Measurements from ENCODE around the gene FAM162B. TPM values are rescaled to one million over a fixed set of nuclear protein-coding genes. Genes with fewer than 3 reads are reported as not detected.
A peak's percentile ranks its signal among the peaks of the same experiment; 100 is the strongest.

Gene FAM162B
- total and polyA plus RNA-seq, 9 donors = 4.6 to 12.3 (median 6.9) TPM

DNA sequence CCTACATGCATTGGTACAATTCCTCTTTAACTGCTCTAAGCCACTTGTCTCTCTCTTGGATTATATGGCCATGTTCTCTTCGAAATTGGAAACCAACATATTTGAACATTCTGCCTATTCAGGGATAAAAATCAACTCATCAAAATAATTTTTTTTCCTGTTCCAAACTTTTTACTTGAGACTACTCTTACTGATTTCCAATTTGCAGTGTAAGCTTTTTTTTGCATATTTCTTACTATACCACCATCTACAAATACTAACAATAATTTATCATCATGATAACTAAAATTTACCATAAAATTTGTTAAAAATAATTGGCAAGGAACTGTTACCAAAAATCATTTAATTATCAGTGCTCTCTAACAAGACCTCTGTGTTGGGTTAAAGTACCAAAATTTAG is 6.9 kb upstream of the FAM162B start:
- no peak overlapping the region for H3K4me3 ChIP-seq (ENCODE audit: low read length)
- DNase-seq = no peak
- H3K9me3 ChIP-seq (replicated peaks; ENCODE audit: control insufficient read depth, low read depth, low read length) = no peaks in the 10 kb centered on the region
- no peaks in the 10 kb centered on the region for H3K4me1 ChIP-seq (ENCODE audit: control insufficient read depth, insufficient read depth, low read length)
- H3K27me3 ChIP-seq (ENCODE audit: control insufficient read depth, insufficient read depth, low read length) = no peaks in the 10 kb centered on the region
- H3K27ac ChIP-seq (ENCODE audit: low read length) = no peak overlapping the region
- 44% methylated on average over 1 of the region's 1 CpG for WGBS (ENCODE audit: insufficient coverage)
- no peaks in the 10 kb centered on the region for H3K36me3 ChIP-seq (ENCODE audit: control insufficient read depth, insufficient read depth, low read length)

DNA sequence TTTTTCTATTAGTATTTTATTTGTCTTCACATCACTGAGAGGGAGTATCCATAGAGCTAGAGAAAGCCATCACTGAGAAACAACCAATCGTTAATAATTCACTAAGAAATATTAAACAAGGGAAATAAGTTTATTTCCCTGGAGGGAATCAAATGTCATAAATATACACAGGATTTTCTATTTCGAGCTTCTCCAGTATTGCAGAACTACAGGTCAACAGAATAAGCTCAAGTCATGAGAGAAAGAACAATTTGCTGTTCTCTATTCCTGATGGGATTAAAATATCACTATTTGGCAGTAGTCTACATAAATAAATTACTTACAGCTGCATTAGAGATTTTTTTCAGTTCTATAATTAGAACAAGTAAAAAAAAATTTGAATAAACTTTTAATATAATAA is 2.2 kb upstream of the FAM162B start:
- Histone ChIP-seq H3K27me3 (ENCODE audit: control insufficient read depth, insufficient read depth, low read length) (peaks cover 27% of the 10 kb centered on the region), H3K4me3 (ENCODE audit: low read length) (no peak overlapping the region), H3K9me3 (replicated peaks; ENCODE audit: control insufficient read depth, low read depth, low read length) (no peaks in the 10 kb centered on the region), H3K4me1 (ENCODE audit: control insufficient read depth, insufficient read depth, low read length) (peaks cover 3% of the 10 kb centered on the region), H3K36me3 (ENCODE audit: control insufficient read depth, insufficient read depth, low read length) (no peaks in the 10 kb centered on the region), H3K27ac (ENCODE audit: low read length) (peak overlapping the region; percentile 4)
- DNase-seq = peak; percentile 88
- WGBS (ENCODE audit: insufficient coverage) = no CpG with 5 or more reads among the region's 2 CpGs

DNA sequence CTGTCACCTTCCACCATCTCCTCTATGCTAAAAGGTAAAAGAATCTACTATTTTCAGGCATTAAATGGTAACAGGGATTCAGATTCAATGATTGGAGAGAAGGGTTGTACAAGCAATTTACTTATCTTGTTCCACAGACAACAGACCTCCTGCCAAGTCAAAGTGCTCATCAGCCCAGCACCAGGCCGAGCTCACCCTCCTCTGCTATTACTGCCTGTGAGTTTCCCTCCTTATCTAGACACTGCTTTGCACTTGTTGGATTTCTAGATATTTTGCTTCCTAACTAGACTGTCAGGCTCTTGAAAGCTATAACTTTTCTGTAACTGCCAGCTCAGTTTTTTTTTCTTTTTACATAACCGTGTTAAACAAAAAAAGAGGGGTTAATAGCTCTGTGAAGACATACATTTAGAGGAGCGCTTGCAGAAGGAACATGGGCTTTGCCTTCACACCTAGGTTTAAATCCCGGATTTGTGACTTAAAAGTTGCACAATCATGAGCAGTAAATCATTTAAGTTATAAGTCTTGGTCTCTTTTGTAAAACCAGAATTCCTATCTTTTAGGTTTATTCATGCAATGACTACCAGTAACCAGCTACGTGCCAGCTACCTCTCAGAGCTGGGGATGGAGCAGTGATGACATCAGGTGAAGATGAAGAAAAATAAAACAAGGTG is 1.1 kb upstream of the FAM162B start:
- H3K4me1 ChIP-seq (ENCODE audit: control insufficient read depth, insufficient read depth, low read length) = peaks cover 3% of the 10 kb centered on the region
- no peaks in the 10 kb centered on the region for H3K36me3 ChIP-seq (ENCODE audit: control insufficient read depth, insufficient read depth, low read length)
- no peak overlapping the region for H3K27ac ChIP-seq (ENCODE audit: low read length)
- no peak for DNase-seq
- no peaks in the 10 kb centered on the region for H3K9me3 ChIP-seq (replicated peaks; ENCODE audit: control insufficient read depth, low read depth, low read length)
- no peak overlapping the region for H3K4me3 ChIP-seq (ENCODE audit: low read length)
- peaks cover 27% of the 10 kb centered on the region for H3K27me3 ChIP-seq (ENCODE audit: control insufficient read depth, insufficient read depth, low read length)
- WGBS (ENCODE audit: insufficient coverage) = 80% methylated on average over 1 of the region's 5 CpGs

GRCh38 chr6:116764629-116764960 is 924 bp downstream of the FAM162B start:
- peak; percentile 18 for DNase-seq
- 10% methylated on average over 12 of the region's 19 CpGs for WGBS (ENCODE audit: insufficient coverage)
- no peaks in the 10 kb centered on the region for H3K36me3 ChIP-seq (ENCODE audit: control insufficient read depth, insufficient read depth, low read length)
- no peak overlapping the region for H3K27ac ChIP-seq (ENCODE audit: low read length)
- peak overlapping the region; percentile 52 for H3K4me3 ChIP-seq (ENCODE audit: low read length)
- H3K4me1 ChIP-seq (ENCODE audit: control insufficient read depth, insufficient read depth, low read length) = peaks cover 3% of the 10 kb centered on the region
- H3K9me3 ChIP-seq (replicated peaks; ENCODE audit: control insufficient read depth, low read depth, low read length) = no peaks in the 10 kb centered on the region
- H3K27me3 ChIP-seq (ENCODE audit: control insufficient read depth, insufficient read depth, low read length) = peaks cover 27% of the 10 kb centered on the region

DNA sequence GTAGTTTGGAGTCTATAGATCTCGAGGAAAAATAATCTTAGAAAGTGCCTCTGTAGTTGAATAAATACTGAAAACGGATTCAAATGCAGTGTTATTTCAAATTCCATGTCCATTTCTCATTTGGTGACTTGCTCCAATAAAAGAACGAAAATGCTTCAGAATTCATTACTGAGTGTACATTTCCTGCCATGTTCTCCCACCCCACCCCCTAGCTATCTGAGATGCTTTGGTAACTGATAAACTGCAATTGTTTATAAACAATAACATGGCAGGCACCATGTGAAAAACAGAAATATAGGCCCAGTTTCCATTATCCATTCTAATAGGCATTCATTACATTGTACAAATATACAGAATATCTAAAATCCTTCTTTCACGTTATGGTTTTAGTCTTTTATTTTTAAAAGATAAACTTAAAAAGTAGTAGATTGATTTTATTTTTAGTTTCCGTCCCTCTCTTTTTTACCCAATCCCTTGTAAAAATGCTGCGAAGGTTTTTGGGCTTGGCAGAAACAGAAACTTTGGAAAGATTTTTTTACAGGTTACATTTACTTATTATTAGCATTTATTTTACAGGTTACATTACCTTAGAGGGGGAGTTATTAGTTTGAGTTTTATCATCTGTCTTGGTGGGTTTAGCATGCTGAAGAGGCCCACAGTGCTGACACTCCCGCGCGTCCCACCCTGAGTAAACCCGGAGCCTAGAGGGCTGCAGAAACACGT is 1.5 kb downstream of the FAM162B start:
- Histone ChIP-seq H3K9me3 (replicated peaks; ENCODE audit: control insufficient read depth, low read depth, low read length) (no peaks in the 10 kb centered on the region), H3K4me1 (ENCODE audit: control insufficient read depth, insufficient read depth, low read length) (peaks cover 3% of the 10 kb centered on the region), H3K36me3 (ENCODE audit: control insufficient read depth, insufficient read depth, low read length) (no peaks in the 10 kb centered on the region), H3K27ac (ENCODE audit: low read length) (no peak overlapping the region), H3K4me3 (ENCODE audit: low read length) (peak overlapping the region; percentile 52), H3K27me3 (ENCODE audit: control insufficient read depth, insufficient read depth, low read length) (peaks cover 27% of the 10 kb centered on the region)
- no peak for DNase-seq
- WGBS (ENCODE audit: insufficient coverage) = 31% methylated on average over 2 of the region's 11 CpGs

DNA sequence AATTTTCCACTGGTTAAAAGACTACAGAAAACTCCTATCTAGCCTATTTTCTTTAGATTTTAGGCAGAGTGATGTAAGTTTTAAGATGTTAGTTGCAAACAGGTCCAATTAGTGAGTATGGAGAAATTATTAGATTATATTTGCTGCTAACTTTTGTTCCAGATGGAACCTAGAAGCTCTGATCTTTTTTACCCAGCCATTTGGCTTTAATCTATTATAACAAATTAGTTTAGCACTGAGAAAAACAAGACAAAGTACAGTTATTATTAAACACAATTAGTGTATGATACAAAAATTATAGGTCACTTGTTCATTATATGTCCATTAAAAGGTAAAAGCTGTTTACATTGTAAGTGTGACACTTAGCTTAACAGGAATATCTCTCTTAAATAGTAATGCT is 2.5 kb downstream of the FAM162B start:
- no peak overlapping the region for H3K27ac ChIP-seq (ENCODE audit: low read length)
- no peak for DNase-seq
- H3K4me3 ChIP-seq (ENCODE audit: low read length) = no peak overlapping the region
- H3K36me3 ChIP-seq (ENCODE audit: control insufficient read depth, insufficient read depth, low read length) = no peaks in the 10 kb centered on the region
- no peaks in the 10 kb centered on the region for H3K9me3 ChIP-seq (replicated peaks; ENCODE audit: control insufficient read depth, low read depth, low read length)
- H3K4me1 ChIP-seq (ENCODE audit: control insufficient read depth, insufficient read depth, low read length) = peaks cover 3% of the 10 kb centered on the region
- H3K27me3 ChIP-seq (ENCODE audit: control insufficient read depth, insufficient read depth, low read length) = peaks cover 27% of the 10 kb centered on the region

- Histone ChIP-seq H3K4me3 (ENCODE audit: low read length) (no peak overlapping the region), H3K36me3 (ENCODE audit: control insufficient read depth, insufficient read depth, low read length) (no peaks in the 10 kb centered on the region), H3K27me3 (ENCODE audit: control insufficient read depth, insufficient read depth, low read length) (peaks cover 27% of the 10 kb centered on the region), H3K27ac (ENCODE audit: low read length) (no peak overlapping the region), H3K4me1 (ENCODE audit: control insufficient read depth, insufficient read depth, low read length) (peaks cover 3% of the 10 kb centered on the region), H3K9me3 (replicated peaks; ENCODE audit: control insufficient read depth, low read depth, low read length) (no peaks in the 10 kb centered on the region)
- no CpG with 5 or more reads among the region's 1 CpG for WGBS (ENCODE audit: insufficient coverage)
- no peak for DNase-seq
Measured at GRCh38 chr6:116762235-116762634, 3.3 kb downstream of the FAM162B start.

- no peak overlapping the region for H3K4me3 ChIP-seq (ENCODE audit: low read length)
- H3K27me3 ChIP-seq (ENCODE audit: control insufficient read depth, insufficient read depth, low read length) = peaks cover 25% of the 10 kb centered on the region
- WGBS (ENCODE audit: insufficient coverage) = no CpG with 5 or more reads among the region's 4 CpGs
- no peak overlapping the region for H3K27ac ChIP-seq (ENCODE audit: low read length)
- no peaks in the 10 kb centered on the region for H3K36me3 ChIP-seq (ENCODE audit: control insufficient read depth, insufficient read depth, low read length)
- DNase-seq = no peak
- H3K9me3 ChIP-seq (replicated peaks; ENCODE audit: control insufficient read depth, low read depth, low read length) = no peaks in the 10 kb centered on the region
- H3K4me1 ChIP-seq (ENCODE audit: control insufficient read depth, insufficient read depth, low read length) = peaks cover under 1% of the 10 kb centered on the region
Measured at GRCh38 chr6:116761779-116762178, 3.7 kb downstream of the FAM162B start.

DNA sequence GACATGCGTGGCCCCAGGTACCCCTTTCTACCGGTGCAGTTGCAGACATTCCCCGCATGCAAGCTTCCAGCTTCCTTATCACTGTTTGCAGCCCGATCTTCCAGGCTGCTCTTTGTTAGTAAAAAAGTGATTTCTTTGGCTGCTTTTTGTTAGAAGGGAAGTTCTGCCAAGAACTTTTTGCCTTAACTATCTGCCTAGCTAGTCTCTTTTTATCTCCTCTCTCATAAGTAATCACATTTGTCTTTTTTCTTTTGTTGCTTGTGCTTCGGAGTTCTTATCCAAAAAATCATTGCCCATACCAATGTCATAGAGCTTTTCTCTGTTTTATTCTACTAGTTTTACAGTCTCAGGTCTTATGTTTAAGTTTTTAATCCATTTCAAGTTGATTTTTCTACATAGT is 20.3 kb downstream of the FAM162B start:
- no peaks in the 10 kb centered on the region for H3K36me3 ChIP-seq (ENCODE audit: control insufficient read depth, insufficient read depth, low read length)
- no peak overlapping the region for H3K4me3 ChIP-seq (ENCODE audit: low read length)
- DNase-seq = no peak
- peaks cover 2% of the 10 kb centered on the region for H3K9me3 ChIP-seq (replicated peaks; ENCODE audit: control insufficient read depth, low read depth, low read length)
- H3K4me1 ChIP-seq (ENCODE audit: control insufficient read depth, insufficient read depth, low read length) = no peaks in the 10 kb centered on the region
- no peaks in the 10 kb centered on the region for H3K27me3 ChIP-seq (ENCODE audit: control insufficient read depth, insufficient read depth, low read length)
- WGBS (ENCODE audit: insufficient coverage) = no CpG with 5 or more reads among the region's 5 CpGs
- no peak overlapping the region for H3K27ac ChIP-seq (ENCODE audit: low read length)

GRCh38 chr6:116741571-116741970 is 23.9 kb downstream of the FAM162B start:
- Histone ChIP-seq H3K9me3 (replicated peaks; ENCODE audit: control insufficient read depth, low read depth, low read length) (peaks cover 10% of the 10 kb centered on the region), H3K36me3 (ENCODE audit: control insufficient read depth, insufficient read depth, low read length) (no peaks in the 10 kb centered on the region), H3K4me3 (ENCODE audit: low read length) (no peak overlapping the region), H3K4me1 (ENCODE audit: control insufficient read depth, insufficient read depth, low read length) (no peaks in the 10 kb centered on the region), H3K27me3 (ENCODE audit: control insufficient read depth, insufficient read depth, low read length) (no peaks in the 10 kb centered on the region), H3K27ac (ENCODE audit: low read length) (no peak overlapping the region)
- no CpG with 5 or more reads among the region's 1 CpG for WGBS (ENCODE audit: insufficient coverage)
- no peak for DNase-seq
